HepG2 (cell line): ENCODE results near the gene UMPS. TPM values are rescaled to one million over a fixed set of nuclear protein-coding genes. Genes with fewer than 3 reads are reported as not detected.

Experiments used
- ATAC-seq: fragments of 200-7000 bp; cut with Tn5 transposase; 3 replicates; pipeline ENCODE4 v1.9.1; 2020; ENCODE audit warnings: mild to moderate bottlenecking, moderate library complexity
- BruUV-seq: library from RNA; stranded (reverse); fragments of 400-500 nt; replicated peaks from 2 replicates; lab custom pipeline; 2021; lab: Mats Ljungman, UMichigan
- CTCF ChIA-PET: fragments of 300-600 bp; formaldehyde crosslinking; extraction: SDS; loops from one replicate; lab custom pipeline; 2021; ENCODE audit warnings: low total read pairs, inconsistent platforms, low intra/inter-chr PET ratio; lab: Yijun Ruan, JAX
- POLR2A ChIA-PET: fragments of 350-600 bp; sonication (Branson Sonifier 250); formaldehyde crosslinking; loops from one replicate; lab custom pipeline; 2020; ENCODE audit warnings: antibody characterized with exemption, inconsistent platforms; lab: Yijun Ruan, JAX
- DNase-seq: peaks from one replicate; pipeline ENCODE4 v3.0.0-alpha.2; 2015; ENCODE audit warnings: low spot score
- FAIRE-seq: peaks from 3 replicates; lab custom pipeline; 2011; peaks lifted over from hg19 to GRCh38; lab: Jason Lieb, UNC
- H2AFZ ChIP-seq: one replicate; pipeline ENCODE4 v1.6.1; 2011; ENCODE audit warnings: low read length, inconsistent platforms
- H3K27ac ChIP-seq: fragments of 300-600 bp; 3 replicates; pipeline ENCODE4 v1.8.0; 2011; ENCODE audit warnings: mixed run types, mild to moderate bottlenecking, mixed read lengths, low read length, inconsistent platforms; ENCODE audit not compliant: insufficient read depth; ENCODE audit errors: extremely low read length
- H3K27me3 ChIP-seq, 2 experiments: fragments of 200-600 bp in 1 of 2; 2 replicates in 1 of 2; 3 replicates in 1 of 2; pipeline versions ENCODE4 v1.6.0 to v1.8.0; 2011; ENCODE audit warnings: low read length in 2 of 2, mild to moderate bottlenecking in 2 of 2, moderate library complexity in 2 of 2, inconsistent platforms in 1 of 2; ENCODE audit not compliant: insufficient read depth in 2 of 2, control insufficient read depth in 1 of 2
- H3K36me3 ChIP-seq, 2 experiments: fragments of 200-600 bp in 1 of 2; replicated peaks in 1 of 2; 2 replicates in 1 of 2; 3 replicates in 1 of 2; pipeline versions ENCODE4 v1.5.1 to v1.8.0; 2011; ENCODE audit warnings: low read length in 2 of 2, inconsistent platforms in 1 of 2; ENCODE audit not compliant: insufficient read depth in 2 of 2, control insufficient read depth in 1 of 2
- H3K4me1 ChIP-seq: 2 replicates; pipeline ENCODE4 v1.5.1; 2012; ENCODE audit warnings: low read length, inconsistent platforms; ENCODE audit not compliant: insufficient read depth
- H3K4me2 ChIP-seq: 2 replicates; pipeline ENCODE4 v1.6.0; 2011; ENCODE audit warnings: low read depth, low read length, inconsistent platforms
- H3K4me3 ChIP-seq, 3 experiments: fragments of 200-600 bp in 1 of 3; sonication (generic), shearing (Covaris generic) in 1 of 3; replicated peaks in 1 of 3; 2 replicates each; pipeline ENCODE4 v1.5.1; 2011 to 2016; ENCODE audit warnings: low read length in 3 of 3, inconsistent platforms in 2 of 3, low read depth in 2 of 3, mild to moderate bottlenecking in 2 of 3, control low read depth in 1 of 3, mixed read lengths in 1 of 3; ENCODE audit not compliant: insufficient read depth in 1 of 3
- H3K79me2 ChIP-seq: one replicate; pipeline ENCODE4 v1.6.1; 2011; ENCODE audit warnings: low read length, inconsistent platforms; ENCODE audit not compliant: insufficient read depth
- H3K9ac ChIP-seq: 2 replicates; pipeline ENCODE4 v1.6.0; 2011; ENCODE audit warnings: mild to moderate bottlenecking, low read depth, low read length, inconsistent platforms; ENCODE audit not compliant: insufficient read depth
- H3K9me3 ChIP-seq: 2 replicates; pipeline ENCODE4 v1.5.1; 2012; ENCODE audit warnings: mild to moderate bottlenecking, low read length
- H4K20me1 ChIP-seq: 2 replicates; pipeline ENCODE4 v1.6.0; 2011; ENCODE audit warnings: inconsistent platforms, mild to moderate bottlenecking, low read length, moderate library complexity; ENCODE audit not compliant: insufficient read depth
- ARNT ChIP-seq: fragments of 450-650 bp; IDR thresholded peaks from 2 replicates; pipeline ENCODE4 v1.6.1; 2017
- FOXK2 ChIP-seq: fragments of 450-650 bp; IDR thresholded peaks from 2 replicates; pipeline ENCODE4 v1.6.1; 2016
- HDAC6 ChIP-seq: fragments of 200-600 bp; sonication (generic); IDR thresholded peaks from 2 replicates; pipeline ENCODE4 v1.7.0; 2017; ENCODE audit warnings: mild to moderate bottlenecking, antibody characterized with exemption, low read length, low read depth
- NKX3-1 ChIP-seq: sonication (generic); formaldehyde crosslinking; IDR thresholded peaks from 2 replicates; pipeline ENCODE4 v1.5.0; 2020; ENCODE audit warnings: missing genetic modification reagents
- POGZ ChIP-seq: sonication (generic); formaldehyde crosslinking; IDR thresholded peaks from 2 replicates; pipeline ENCODE4 v1.4.0; 2020; ENCODE audit warnings: mild to moderate bottlenecking, missing genetic modification reagents
- RFX1 ChIP-seq: fragments of 450-650 bp; IDR thresholded peaks from 2 replicates; pipeline ENCODE4 v1.6.1; 2017
- SRF ChIP-seq: IDR thresholded peaks from 2 replicates; pipeline ENCODE4 v1.6.1; 2011; ENCODE audit warnings: mild to moderate bottlenecking, low read depth, low read length, moderate library complexity
- ZFP90 ChIP-seq: sonication (generic); formaldehyde crosslinking; IDR thresholded peaks from 2 replicates; pipeline ENCODE4 v1.8.0; 2022; ENCODE audit warnings: missing genetic modification reagents, mild to moderate bottlenecking, inconsistent platforms, borderline replicate concordance
- ZKSCAN5 ChIP-seq: sonication (generic); formaldehyde crosslinking; IDR thresholded peaks from 2 replicates; pipeline ENCODE4 v1.5.1; 2020; ENCODE audit warnings: mild to moderate bottlenecking, missing genetic modification reagents
- ZNF317 ChIP-seq: sonication (generic); formaldehyde crosslinking; IDR thresholded peaks from 2 replicates; pipeline ENCODE4 v1.5.0; 2020; ENCODE audit warnings: mild to moderate bottlenecking, missing genetic modification reagents
- ZNF343 ChIP-seq: sonication (generic); formaldehyde crosslinking; IDR thresholded peaks from 2 replicates; pipeline ENCODE4 v1.4.0; 2020; ENCODE audit warnings: mild to moderate bottlenecking, missing genetic modification reagents
- ZNF562 ChIP-seq: sonication (generic); formaldehyde crosslinking; IDR thresholded peaks from 2 replicates; pipeline ENCODE4 v1.8.0; 2022; ENCODE audit warnings: missing genetic modification reagents, borderline replicate concordance
- ZNF749 ChIP-seq: sonication (generic); formaldehyde crosslinking; IDR thresholded peaks from 2 replicates; pipeline ENCODE4 v1.8.0; 2022; ENCODE audit warnings: mild to moderate bottlenecking, missing genetic modification reagents, moderate library complexity, borderline replicate concordance
- ZNF776 ChIP-seq: sonication (generic); formaldehyde crosslinking; IDR thresholded peaks from 2 replicates; pipeline ENCODE4 v1.4.0; 2020; ENCODE audit warnings: mild to moderate bottlenecking, missing genetic modification reagents
- WGBS: methylation state at CpG from one replicate; pipeline ENCODE4 v1.1.6; 2017; ENCODE audit warnings: low lambda C conversion rate; 5-methylcytosine and 5-hydroxymethylcytosine counted together
- in situ Hi-C: cut with HindIII; loops from 2 replicates; pipeline ENCODE4 v1.10.0; 2017; ENCODE audit warnings: low pct_unique_long_range_greater_than_20kb; ENCODE audit not compliant: extremely low pct_ligation_motif_present
- intact Hi-C: fragments of 100-400 bp; cut with micrococcal nuclease; formaldehyde crosslinking; loops from one replicate; pipeline ENCODE4 v1.10.0; 2022; ENCODE audit not compliant: unreplicated experiment
- polyA plus RNA-seq, 8 experiments: library from polyadenylated mRNA; depleted of rRNA in 3 of 8; stranded (reverse) in 7 of 8; unstranded in 1 of 8; fragments of >200 nt; fragmentation: Illumina TruSeq in 4 of 8; extraction: Trizol in 4 of 8; gene quantifications; 2 replicates each; pipeline versions ENCODE4 v1.2.1 to v1.2.3, GENCODE V29; 2011 to 2016; ENCODE audit warnings: low read depth in 4 of 8, missing spikeins in 1 of 8, mixed read lengths in 1 of 8; ENCODE audit not compliant: insufficient read depth in 1 of 8
- total RNA-seq, 5 experiments: library from RNA; depleted of rRNA; stranded (reverse); fragments of >200 nt; fragmentation: Illumina TruSeq; extraction: Trizol; gene quantifications; 2 replicates each; pipeline ENCODE4 v1.2.3, GENCODE V29; 2016; ENCODE audit warnings: low read depth in 1 of 5
- TF ChIP-seq, protein P1 (sequence below): sonication (generic); formaldehyde crosslinking; IDR thresholded peaks from 2 replicates; pipeline ENCODE4 v1.5.1; 2020; ENCODE audit warnings: missing genetic modification reagents, mild to moderate bottlenecking, borderline replicate concordance
- TF ChIP-seq, protein P2 (sequence below): IDR thresholded peaks from 2 replicates; pipeline ENCODE4 v1.6.1; 2012; ENCODE audit warnings: inconsistent platforms

Gene UMPS
- total and polyA plus RNA-seq, 2 of the 13 experiments (the other 11 are each of a cell fraction or from before 2014, with no cell fraction given): 52.7 to 74.2 TPM

DNA sequence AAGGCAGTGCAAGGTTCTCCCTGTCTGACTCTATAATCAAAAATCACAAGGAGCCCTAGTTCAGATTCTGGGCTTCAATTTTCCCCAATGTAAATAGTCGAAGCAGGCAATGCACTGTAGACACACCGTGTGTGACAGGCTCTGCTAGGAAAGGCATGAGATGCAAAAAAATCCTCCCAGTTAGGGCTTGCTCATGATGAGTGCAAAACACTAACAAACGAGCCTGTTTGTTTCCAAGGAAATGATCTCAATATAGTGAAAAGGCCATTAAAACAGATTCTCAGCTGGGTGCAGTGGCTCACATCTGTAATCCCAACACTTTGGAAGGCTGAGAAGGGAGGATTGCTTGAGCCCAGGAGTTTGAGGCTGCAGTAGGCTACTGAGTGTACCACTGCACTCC, 55.7 kb downstream of the UMPS start:
- CTCF ChIA-PET: interaction anchor here (1.4 kb wide), 1 partner anchor 115 kb away, joined by 11 read pairs; no protein-coding TSS in a partner anchor
- Histone ChIP-seq H2AFZ (no peak overlapping the region), H3K79me2 (no peaks in the 10 kb centered on the region), H3K4me2 (no peak overlapping the region), H3K27me3 (no peaks in the 10 kb centered on the region), H4K20me1 (no peaks in the 10 kb centered on the region), H3K36me3 (peaks cover 15 to 49% of the 10 kb centered on the region in 2 experiments), H3K9me3 (no peaks in the 10 kb centered on the region), H3K27ac (no peak overlapping the region), H3K4me3 (no peak overlapping the region), H3K4me1 (peaks cover 29% of the 10 kb centered on the region), H3K9ac (no peak overlapping the region)
- no peak for ATAC-seq
- in situ Hi-C loops: no loop called here
- intact Hi-C loops: loop anchor here (5.0 kb wide), 1 partner anchor 51 kb away; no protein-coding TSS in a partner anchor
- no peak for DNase-seq
- TF ChIP-seq NKX3-1 (CRISPR knock-in tag) (no peak), HDAC6 (no peak), ZKSCAN5 (CRISPR knock-in tag) (no peak), ZNF343 (CRISPR knock-in tag) (no peak), ZFP90 (CRISPR knock-in tag) (no peak), ARNT (no peak), ZNF776 (no peak), ZNF749 (no peak), ZNF317 (CRISPR knock-in tag) (no peak), ZNF562 (no peak), POGZ (no peak), FOXK2 (no peak), SRF (no peak), RFX1 (no peak)
- TF ChIP-seq, protein P1, sequence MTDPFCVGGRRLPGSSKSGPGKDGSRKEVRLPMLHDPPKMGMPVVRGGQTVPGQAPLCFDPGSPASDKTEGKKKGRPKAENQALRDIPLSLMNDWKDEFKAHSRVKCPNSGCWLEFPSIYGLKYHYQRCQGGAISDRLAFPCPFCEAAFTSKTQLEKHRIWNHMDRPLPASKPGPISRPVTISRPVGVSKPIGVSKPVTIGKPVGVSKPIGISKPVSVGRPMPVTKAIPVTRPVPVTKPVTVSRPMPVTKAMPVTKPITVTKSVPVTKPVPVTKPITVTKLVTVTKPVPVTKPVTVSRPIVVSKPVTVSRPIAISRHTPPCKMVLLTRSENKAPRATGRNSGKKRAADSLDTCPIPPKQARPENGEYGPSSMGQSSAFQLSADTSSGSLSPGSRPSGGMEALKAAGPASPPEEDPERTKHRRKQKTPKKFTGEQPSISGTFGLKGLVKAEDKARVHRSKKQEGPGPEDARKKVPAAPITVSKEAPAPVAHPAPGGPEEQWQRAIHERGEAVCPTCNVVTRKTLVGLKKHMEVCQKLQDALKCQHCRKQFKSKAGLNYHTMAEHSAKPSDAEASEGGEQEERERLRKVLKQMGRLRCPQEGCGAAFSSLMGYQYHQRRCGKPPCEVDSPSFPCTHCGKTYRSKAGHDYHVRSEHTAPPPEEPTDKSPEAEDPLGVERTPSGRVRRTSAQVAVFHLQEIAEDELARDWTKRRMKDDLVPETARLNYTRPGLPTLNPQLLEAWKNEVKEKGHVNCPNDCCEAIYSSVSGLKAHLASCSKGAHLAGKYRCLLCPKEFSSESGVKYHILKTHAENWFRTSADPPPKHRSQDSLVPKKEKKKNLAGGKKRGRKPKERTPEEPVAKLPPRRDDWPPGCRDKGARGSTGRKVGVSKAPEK (CRISPR knock-in tag): no peak
- TF ChIP-seq, protein P2, sequence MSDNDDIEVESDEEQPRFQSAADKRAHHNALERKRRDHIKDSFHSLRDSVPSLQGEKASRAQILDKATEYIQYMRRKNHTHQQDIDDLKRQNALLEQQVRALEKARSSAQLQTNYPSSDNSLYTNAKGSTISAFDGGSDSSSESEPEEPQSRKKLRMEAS: no peak
- POLR2A ChIA-PET: interaction anchor here (1.0 to 3.0 kb wide), 3 partner anchors 50 to 115 kb away, joined by 3 to 12 read pairs (median 4); partner anchors contain the start of gene ITGB5
- BruUV-seq: no TSS peak
- WGBS: 92% methylated on average over 3 of the region's 3 CpGs
- FAIRE-seq: no peak
